KMS-11 (cell line): ENCODE measurements around the gene ATP5F1E.
"Not testable (repeated sequence)": the region's sequence is repeated elsewhere in the genome, so short reads cannot be mapped to it uniquely, and the experiment has no call there.

Source experiments
- H2AFZ ChIP-seq: fragments of 200-600 bp; sonication (generic); 2 replicates; pipeline ENCODE4 v1.6.1; 2016; ENCODE audit warnings: antibody characterized with exemption, mixed run types, low read depth
- H3K27ac ChIP-seq: fragments of 200-600 bp; sonication (generic); 2 replicates; pipeline ENCODE4 v1.6.1; 2016; ENCODE audit warnings: mild to moderate bottlenecking, mixed run types
- H3K27me3 ChIP-seq: fragments of 200-600 bp; sonication (generic); 2 replicates; pipeline ENCODE4 v1.6.1; 2017; ENCODE audit warnings: mild to moderate bottlenecking, low read depth, mixed run types, moderate library complexity; ENCODE audit not compliant: insufficient read depth
- H3K36me3 ChIP-seq: fragments of 200-600 bp; sonication (generic); 2 replicates; pipeline ENCODE4 v1.6.1; 2017; ENCODE audit warnings: mild to moderate bottlenecking, mixed run types; ENCODE audit not compliant: insufficient read depth
- H3K4me1 ChIP-seq: fragments of 200-600 bp; sonication (generic); 2 replicates; pipeline ENCODE4 v1.6.1; 2016; ENCODE audit warnings: mild to moderate bottlenecking, low read depth, mixed run types; ENCODE audit not compliant: poor library complexity, severe bottlenecking
- H3K4me2 ChIP-seq: fragments of 200-600 bp; sonication (generic); 2 replicates; pipeline ENCODE4 v1.7.0; 2016; ENCODE audit warnings: mild to moderate bottlenecking, mixed run types
- H3K4me3 ChIP-seq: fragments of 200-600 bp; sonication (generic); IDR thresholded peaks from 2 replicates; pipeline ENCODE4 v1.6.1; 2017; ENCODE audit warnings: low read depth, low read length, mixed read lengths; ENCODE audit not compliant: insufficient read depth
- H3K79me2 ChIP-seq: fragments of 200-600 bp; sonication (generic); 2 replicates; pipeline ENCODE4 v1.6.1; 2016; ENCODE audit warnings: low read depth, mixed run types; ENCODE audit not compliant: insufficient read depth
- H3K9ac ChIP-seq: fragments of 200-600 bp; sonication (generic); 2 replicates; pipeline ENCODE4 v1.6.1; 2016; ENCODE audit warnings: mild to moderate bottlenecking, mixed run types
- H4K20me1 ChIP-seq: fragments of 200-600 bp; sonication (generic); 2 replicates; pipeline ENCODE4 v1.6.1; 2016; ENCODE audit warnings: mild to moderate bottlenecking, mixed run types; ENCODE audit not compliant: insufficient read depth
- CTCF ChIP-seq: fragments of 200-600 bp; sonication (generic); conservative IDR thresholded peaks from 2 replicates; pipeline ENCODE4 v1.6.1; 2017; ENCODE audit warnings: low read depth, mild to moderate bottlenecking, antibody characterized with exemption, low read length, moderate library complexity, mixed read lengths

ATP5F1E gene

GRCh38 chr20:59044295-59044694 is 12.2 kb upstream of the ATP5F1E start:
- H3K4me3 ChIP-seq: no peak overlapping the region
- no peaks in the 10 kb centered on the region for H3K27me3 ChIP-seq
- no peak for TF ChIP-seq CTCF
- no peak overlapping the region for H2AFZ ChIP-seq
- H3K79me2 ChIP-seq: peaks cover 33% of the 10 kb centered on the region
- no peak overlapping the region for H3K9ac ChIP-seq
- H3K4me2 ChIP-seq: no peak overlapping the region
- no peaks in the 10 kb centered on the region for H3K36me3 ChIP-seq
- no peak overlapping the region for H3K27ac ChIP-seq
- H4K20me1 ChIP-seq: no peaks in the 10 kb centered on the region
- peaks cover 32% of the 10 kb centered on the region for H3K4me1 ChIP-seq

DNA sequence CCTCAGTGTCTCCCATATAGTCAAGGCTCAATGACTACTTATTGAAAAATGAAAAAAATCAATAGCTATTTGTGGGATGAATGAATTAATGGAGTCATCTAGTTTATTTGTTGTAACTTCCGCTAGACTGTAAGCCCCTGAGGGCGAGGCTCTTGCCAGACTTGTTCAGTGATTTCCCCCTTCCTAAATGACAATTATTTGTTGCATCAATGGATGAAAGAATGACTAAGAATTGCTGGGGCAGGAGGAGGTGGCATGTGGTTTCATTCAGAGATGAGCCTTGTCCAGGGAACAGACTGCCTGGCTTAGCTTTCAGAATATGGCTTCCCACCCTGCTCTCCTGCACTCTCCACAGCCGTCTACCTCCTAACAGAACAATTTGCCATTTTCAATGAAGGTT is 11.6 kb upstream of the ATP5F1E start:
- Histone ChIP-seq H2AFZ (peak overlapping the region; percentile 90; the same call in 1 of the 2 replicates), H3K9ac (no peak overlapping the region), H4K20me1 (no peaks in the 10 kb centered on the region), H3K27me3 (no peaks in the 10 kb centered on the region), H3K4me1 (peaks cover 37% of the 10 kb centered on the region), H3K27ac (no peak overlapping the region), H3K36me3 (no peaks in the 10 kb centered on the region), H3K79me2 (peaks cover 39% of the 10 kb centered on the region), H3K4me2 (0 out of 2 replicates have a peak overlapping the region, but pooled peaks have one; percentile 46), H3K4me3 (no peak overlapping the region)
- no peak for TF ChIP-seq CTCF

DNA sequence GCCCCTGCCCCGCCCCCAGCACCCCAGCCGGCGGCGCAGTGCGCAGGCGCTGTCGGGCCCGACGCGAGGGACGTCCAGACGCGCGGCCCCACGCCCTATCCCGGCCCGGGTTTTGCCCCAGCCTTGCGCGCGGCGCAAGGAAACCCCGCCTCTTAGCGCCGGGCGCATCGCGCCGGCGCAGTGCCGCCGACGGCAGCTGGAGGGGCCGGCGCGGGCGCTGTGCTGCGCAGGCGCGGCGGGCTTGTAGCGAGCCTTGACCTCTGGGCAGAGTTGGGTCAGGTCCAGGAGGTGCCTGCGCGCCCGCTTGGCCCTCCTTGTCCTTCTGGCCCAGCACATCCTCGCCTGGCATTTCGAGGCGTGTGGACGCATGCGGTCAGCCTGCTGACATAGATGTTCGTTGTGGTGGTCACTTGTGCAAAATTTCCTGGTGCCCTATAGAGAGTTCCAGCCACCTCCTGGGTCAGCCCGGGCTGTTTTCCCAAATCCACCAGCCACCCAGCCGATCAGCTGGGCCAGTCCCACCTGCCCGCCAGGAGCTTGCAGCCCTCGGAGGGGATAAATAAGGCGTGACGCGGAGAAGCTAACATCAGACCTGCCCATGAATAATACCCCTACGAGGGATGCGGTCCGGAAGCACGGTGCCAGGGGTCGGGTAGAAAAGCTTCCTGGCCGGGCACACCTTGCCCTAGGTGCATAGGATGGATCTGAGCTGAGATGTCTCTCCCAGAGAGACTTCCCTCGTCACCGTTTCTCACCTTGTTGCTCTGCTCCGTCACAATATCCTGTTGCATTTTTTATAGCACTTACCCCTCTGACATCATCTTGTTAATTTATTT is 10.9 kb upstream of the ATP5F1E start:
- H3K4me1 ChIP-seq: peaks cover 39% of the 10 kb centered on the region
- H3K9ac ChIP-seq: peak overlapping the region; percentile 77; the same call in 1 of the 2 replicates
- TF ChIP-seq CTCF: no peak
- H2AFZ ChIP-seq: peak overlapping the region; percentile 90
- peak overlapping the region; percentile 64 for H3K27ac ChIP-seq
- no peaks in the 10 kb centered on the region for H4K20me1 ChIP-seq
- H3K27me3 ChIP-seq: no peaks in the 10 kb centered on the region
- H3K4me2 ChIP-seq: peak overlapping the region; percentile 63; the same call in 1 of the 2 replicates
- no peak overlapping the region for H3K4me3 ChIP-seq
- peaks cover 46% of the 10 kb centered on the region for H3K79me2 ChIP-seq
- H3K36me3 ChIP-seq: peaks cover 5% of the 10 kb centered on the region; the same call in 1 of the 2 replicates

- Histone ChIP-seq H3K4me2 (peak within 1 kb of the TSS; percentile 63), H4K20me1 (no peaks in the 10 kb centered on the region), H3K36me3 (peaks cover 10% of the 10 kb centered on the region; the same call in 1 of the 2 replicates), H3K4me3 (no peak within 1 kb of the TSS), H3K9ac (peak within 1 kb of the TSS; percentile 77), H3K4me1 (peaks cover 39% of the 10 kb centered on the region), H3K27me3 (no peaks in the 10 kb centered on the region), H3K79me2 (peaks cover 53% of the 10 kb centered on the region), H3K27ac (peak within 1 kb of the TSS; percentile 64), H2AFZ (peak within 1 kb of the TSS; percentile 90)
- no peak for TF ChIP-seq CTCF
Observed at GRCh38 chr20:59042151-59042795, 10.1 kb upstream of the ATP5F1E start, which contains the start of gene PRELID3B. PRELID3B (minus strand) TSS chr20:59042786; CDS start chr20:59042730, 56 bp downstream.

DNA sequence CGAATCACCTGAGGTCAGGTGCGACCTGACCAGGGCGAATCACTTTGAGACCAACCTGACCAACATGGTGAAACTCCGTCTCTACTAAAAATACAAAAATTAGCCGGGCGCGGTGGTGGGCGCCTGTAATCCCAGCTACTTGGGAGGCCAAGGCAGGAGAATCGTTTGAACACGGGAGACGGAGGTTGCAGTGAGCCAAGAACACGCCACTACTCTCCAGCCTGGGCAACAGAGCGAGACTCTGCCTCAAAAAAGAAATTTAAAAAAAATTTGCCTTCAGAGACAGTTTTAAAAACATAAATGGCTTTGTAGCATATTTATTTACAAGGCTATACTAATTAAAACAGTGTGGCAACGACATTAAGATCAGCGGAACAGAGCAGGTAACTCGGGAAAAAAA is 9.4 kb upstream of the ATP5F1E start:
- H3K27me3 ChIP-seq, H3K9ac ChIP-seq, H2AFZ ChIP-seq, H3K4me3 ChIP-seq, H3K27ac ChIP-seq, H4K20me1 ChIP-seq: not testable (repeated sequence)
- Histone ChIP-seq H3K4me1 (peaks cover 39% of the 10 kb centered on the region), H3K4me2 (peak overlapping the region; percentile 63), H3K79me2 (peaks cover 61% of the 10 kb centered on the region), H3K36me3 (peaks cover 18% of the 10 kb centered on the region; the same call in 1 of the 2 replicates)
